Mesendoderm (in vitro differentiated cells): ENCODE results near the gene ZC2HC1C.

Source experiments
- DNase-seq: peaks from one replicate; pipeline ENCODE4 v3.0.0; 2013
- H2AK5ac ChIP-seq: 2 replicates; pipeline ENCODE4 v1.6.1; 2013; ENCODE audit warnings: low read length, inconsistent platforms
- H2BK120ac ChIP-seq: 2 replicates; pipeline ENCODE4 v1.6.1; 2013; ENCODE audit warnings: low read depth, mild to moderate bottlenecking, low read length, moderate library complexity, mixed read lengths
- H2BK15ac ChIP-seq: replicated peaks from 2 replicates; pipeline ENCODE4 v1.6.1; 2013; ENCODE audit warnings: low read depth, mild to moderate bottlenecking, moderate library complexity
- H2BK5ac ChIP-seq: 2 replicates; pipeline ENCODE4 v1.6.1; 2013; ENCODE audit warnings: low read length, inconsistent platforms
- H3K18ac ChIP-seq: 2 replicates; pipeline ENCODE4 v1.6.1; 2013; ENCODE audit warnings: mild to moderate bottlenecking, low read length, mixed read lengths
- H3K23ac ChIP-seq: one replicate; pipeline ENCODE4 v1.6.1; 2013; ENCODE audit warnings: low read length
- H3K27ac ChIP-seq: 2 replicates; pipeline ENCODE4 v1.5.1; 2013; ENCODE audit warnings: low read depth, mild to moderate bottlenecking, inconsistent platforms, low read length, moderate library complexity
- H3K27me3 ChIP-seq: 2 replicates; pipeline ENCODE4 v1.6.1; 2013; ENCODE audit warnings: low read length, control low read depth, mild to moderate bottlenecking, inconsistent platforms; ENCODE audit not compliant: insufficient read depth, poor library complexity
- H3K36me3 ChIP-seq: 2 replicates; pipeline ENCODE4 v1.6.1; 2013; ENCODE audit warnings: low read length, inconsistent platforms; ENCODE audit not compliant: control insufficient read depth, insufficient read depth
- H3K4ac ChIP-seq: one replicate; pipeline ENCODE4 v1.6.1; 2013; ENCODE audit warnings: low read depth, mild to moderate bottlenecking, low read length, moderate library complexity
- H3K4me1 ChIP-seq: 2 replicates; pipeline ENCODE4 v1.6.1; 2013; ENCODE audit warnings: low read depth, low read length, inconsistent platforms; ENCODE audit not compliant: control insufficient read depth
- H3K4me2 ChIP-seq: 2 replicates; pipeline ENCODE4 v1.6.1; 2013; ENCODE audit warnings: low read length
- H3K4me3 ChIP-seq: 2 replicates; pipeline ENCODE4 v1.5.1; 2013; ENCODE audit warnings: mild to moderate bottlenecking, low read length
- H3K56ac ChIP-seq: one replicate; pipeline ENCODE4 v1.6.1; 2013; ENCODE audit warnings: low read length
- H3K79me1 ChIP-seq: 2 replicates; pipeline ENCODE4 v1.6.1; 2013; ENCODE audit warnings: low read length, inconsistent platforms
- H3K79me2 ChIP-seq: 2 replicates; pipeline ENCODE4 v1.6.1; 2013; ENCODE audit warnings: mild to moderate bottlenecking, low read length; ENCODE audit not compliant: control insufficient read depth, insufficient read depth
- H3K9ac ChIP-seq: 2 replicates; pipeline ENCODE4 v1.6.1; 2013; ENCODE audit warnings: low read length, inconsistent platforms
- H4K5ac ChIP-seq: one replicate; pipeline ENCODE4 v1.6.1; 2013; ENCODE audit warnings: low read length
- H4K8ac ChIP-seq: one replicate; pipeline ENCODE4 v1.6.1; 2013; ENCODE audit warnings: low read depth, mild to moderate bottlenecking, control low read depth, low read length, moderate library complexity
- WGBS: extraction: QIAGEN DNeasy Blood & Tissue Kit; methylation state at CpG from one replicate; pipeline ENCODE4 v1.1.7; 2013; ENCODE audit warnings: low lambda C conversion rate, missing lambda C conversion rate; ENCODE audit not compliant: insufficient coverage; ENCODE audit errors: extremely low coverage; 5-methylcytosine and 5-hydroxymethylcytosine counted together

ZC2HC1C gene

DNA sequence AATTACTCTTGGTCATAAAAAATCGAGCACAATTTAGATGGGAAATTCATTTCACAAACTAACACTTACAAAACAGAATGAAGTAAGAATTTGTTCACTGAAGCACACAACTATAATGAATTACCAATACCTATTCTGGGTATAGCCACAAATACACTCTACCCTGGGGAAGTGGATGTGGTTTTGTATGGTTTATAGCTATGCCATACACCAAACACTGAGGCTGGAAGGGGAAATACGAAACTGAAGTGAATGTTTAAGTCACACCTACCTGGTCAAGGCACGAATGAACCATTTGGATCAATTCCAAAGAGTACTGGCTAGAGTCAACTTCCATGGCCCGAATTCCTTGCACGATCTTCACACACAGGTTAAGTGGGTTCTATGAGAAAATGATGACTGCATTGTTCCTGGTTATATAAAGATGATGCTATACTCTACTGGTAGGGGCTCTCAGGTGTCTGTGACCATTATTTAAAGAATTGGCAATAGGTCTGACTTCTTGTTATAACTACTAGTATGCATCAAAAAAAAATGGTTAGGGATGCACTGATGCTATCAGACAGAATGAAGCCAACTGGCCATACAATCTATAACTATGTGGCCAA is 44.6 kb downstream of the ZC2HC1C start:
- peaks cover 6% of the 10 kb centered on the region for H3K36me3 ChIP-seq

DNA sequence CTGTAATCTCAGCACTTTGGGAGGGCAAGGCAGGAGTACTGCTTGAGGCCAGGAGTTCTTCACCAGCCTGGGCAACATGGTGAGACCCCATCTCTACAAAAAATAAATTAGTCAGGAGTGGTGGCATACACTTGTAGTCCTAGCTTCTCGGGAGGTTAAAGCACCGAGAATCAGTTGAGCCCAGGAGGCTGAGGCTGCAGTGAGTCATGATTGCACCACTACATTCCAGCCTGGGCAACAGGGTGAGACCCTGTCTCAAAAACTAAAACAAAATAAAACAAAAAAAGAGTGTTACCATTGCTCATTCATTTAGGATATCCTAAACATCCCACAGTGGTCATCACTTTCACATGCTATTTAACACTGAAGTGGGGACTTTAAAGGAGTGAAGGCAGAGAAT is 49.6 kb downstream of the ZC2HC1C start:
- Histone ChIP-seq H3K36me3 (peaks cover under 1% of the 10 kb centered on the region), H3K4me1 (no peaks in the 10 kb centered on the region), H2AK5ac (no peak overlapping the region), H3K27me3 (no peaks in the 10 kb centered on the region), H2BK120ac (no peak overlapping the region), H2BK5ac (no peak overlapping the region), H3K79me1 (no peaks in the 10 kb centered on the region), H4K5ac (no peak overlapping the region), H3K4me3 (no peak overlapping the region), H4K8ac (no peak overlapping the region), H3K56ac (no peak overlapping the region), H3K79me2 (no peaks in the 10 kb centered on the region), H3K18ac (no peak overlapping the region), H2BK15ac (no peak overlapping the region), H3K4ac (no peak overlapping the region), H3K9ac (no peak overlapping the region), H3K27ac (no peak overlapping the region), H3K23ac (no peak overlapping the region), H3K4me2 (no peak overlapping the region)
- WGBS: no CpG with 5 or more reads among the region's 2 CpGs
- no peak for DNase-seq

More for the DNA sequence above, 44.6 kb downstream of the ZC2HC1C start:
- H3K4ac ChIP-seq: no peak overlapping the region
- WGBS: no CpG with 5 or more reads among the region's 5 CpGs
- no peak overlapping the region for H3K18ac ChIP-seq
- H3K4me2 ChIP-seq: no peak overlapping the region
- H3K4me1 ChIP-seq: no peaks in the 10 kb centered on the region
- no peak overlapping the region for H3K56ac ChIP-seq
- H3K27ac ChIP-seq: no peak overlapping the region
- H2BK15ac ChIP-seq: no peak overlapping the region
- no peak overlapping the region for H3K4me3 ChIP-seq
- DNase-seq: no peak
- H2BK5ac ChIP-seq: no peak overlapping the region
- H3K9ac ChIP-seq: no peak overlapping the region
- no peak overlapping the region for H4K5ac ChIP-seq
- no peak overlapping the region for H4K8ac ChIP-seq
- H3K23ac ChIP-seq: no peak overlapping the region
- H2BK120ac ChIP-seq: no peak overlapping the region
- H3K79me2 ChIP-seq: no peaks in the 10 kb centered on the region
- no peak overlapping the region for H2AK5ac ChIP-seq
- no peaks in the 10 kb centered on the region for H3K27me3 ChIP-seq
- H3K79me1 ChIP-seq: no peaks in the 10 kb centered on the region

DNA sequence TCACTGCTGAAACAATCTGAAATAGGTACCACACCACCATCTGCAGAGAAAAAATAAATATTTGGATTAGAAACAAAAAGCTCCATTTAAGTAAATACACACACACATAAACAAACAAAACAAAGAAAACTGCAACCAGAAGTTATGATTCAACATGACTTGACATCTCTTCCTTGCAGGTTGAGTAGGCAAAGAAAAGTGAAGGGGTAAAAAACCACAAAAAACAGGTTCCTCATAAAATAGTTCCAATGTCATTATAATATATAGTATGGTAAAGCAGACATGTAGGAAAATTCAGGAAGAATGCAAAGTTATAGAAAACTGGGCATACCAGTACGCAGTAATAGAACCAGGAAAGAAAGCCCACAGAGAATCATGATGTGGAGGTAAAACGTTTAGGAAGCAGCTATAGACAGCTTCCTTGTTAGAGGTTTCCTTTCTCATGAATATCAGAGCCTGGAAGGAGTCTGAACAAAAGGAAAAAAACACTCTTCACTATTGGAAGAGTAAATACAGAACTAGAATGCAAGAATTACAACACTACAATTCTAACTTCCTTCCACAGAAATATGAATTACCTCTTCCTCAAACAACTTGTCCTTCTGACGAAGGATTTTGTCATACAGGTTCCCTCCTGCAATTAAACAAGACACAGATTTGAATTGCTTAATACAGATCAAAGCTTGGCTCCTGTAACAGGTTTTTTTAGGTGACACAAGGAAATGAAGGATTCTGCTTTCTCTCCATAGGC is 51.3 kb downstream of the ZC2HC1C start:
- Histone ChIP-seq H3K4me3 (no peak overlapping the region), H2BK5ac (no peak overlapping the region), H3K9ac (no peak overlapping the region), H3K36me3 (no peaks in the 10 kb centered on the region), H3K27ac (no peak overlapping the region), H3K23ac (no peak overlapping the region), H4K8ac (no peak overlapping the region), H3K4me1 (no peaks in the 10 kb centered on the region), H2BK120ac (no peak overlapping the region), H3K4me2 (no peak overlapping the region), H2BK15ac (no peak overlapping the region), H3K4ac (no peak overlapping the region), H3K79me2 (no peaks in the 10 kb centered on the region), H4K5ac (no peak overlapping the region), H2AK5ac (no peak overlapping the region), H3K56ac (no peak overlapping the region), H3K18ac (no peak overlapping the region), H3K27me3 (no peaks in the 10 kb centered on the region), H3K79me1 (no peaks in the 10 kb centered on the region)
- WGBS: no CpG with 5 or more reads among the region's 3 CpGs
- no peak for DNase-seq

DNA sequence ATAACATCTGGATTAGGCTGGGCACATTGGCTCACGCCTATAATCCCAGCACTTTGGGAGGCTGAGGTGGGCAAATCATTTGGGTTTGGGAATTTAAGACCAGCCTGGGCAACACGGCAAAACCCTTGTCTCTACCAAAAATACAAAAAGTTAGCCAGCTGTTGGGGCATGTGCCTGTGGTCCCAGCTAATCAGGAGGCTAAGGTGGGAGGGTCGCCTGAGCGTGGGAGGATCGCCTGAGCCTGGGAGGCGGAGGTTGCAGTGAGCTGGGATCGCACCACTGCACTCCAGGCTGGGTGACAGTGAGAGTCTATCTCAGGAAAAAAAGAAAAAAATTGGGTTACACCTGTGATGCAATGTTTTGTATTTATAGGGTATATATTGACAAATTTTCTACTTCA is 52.1 kb downstream of the ZC2HC1C start:
- Histone ChIP-seq H2BK5ac (no peak overlapping the region), H3K27me3 (no peaks in the 10 kb centered on the region), H4K8ac (no peak overlapping the region), H3K23ac (no peak overlapping the region), H3K79me2 (no peaks in the 10 kb centered on the region), H3K4me1 (peaks cover 3% of the 10 kb centered on the region), H2BK120ac (no peak overlapping the region), H3K56ac (no peak overlapping the region), H4K5ac (no peak overlapping the region), H3K9ac (no peak overlapping the region), H3K27ac (no peak overlapping the region), H3K4me3 (no peak overlapping the region), H3K4me2 (no peak overlapping the region), H3K36me3 (no peaks in the 10 kb centered on the region), H3K79me1 (peaks cover 2% of the 10 kb centered on the region), H2BK15ac (no peak overlapping the region), H3K4ac (no peak overlapping the region), H3K18ac (no peak overlapping the region), H2AK5ac (no peak overlapping the region)
- no CpG with 5 or more reads among the region's 7 CpGs for WGBS
- no peak for DNase-seq

DNA sequence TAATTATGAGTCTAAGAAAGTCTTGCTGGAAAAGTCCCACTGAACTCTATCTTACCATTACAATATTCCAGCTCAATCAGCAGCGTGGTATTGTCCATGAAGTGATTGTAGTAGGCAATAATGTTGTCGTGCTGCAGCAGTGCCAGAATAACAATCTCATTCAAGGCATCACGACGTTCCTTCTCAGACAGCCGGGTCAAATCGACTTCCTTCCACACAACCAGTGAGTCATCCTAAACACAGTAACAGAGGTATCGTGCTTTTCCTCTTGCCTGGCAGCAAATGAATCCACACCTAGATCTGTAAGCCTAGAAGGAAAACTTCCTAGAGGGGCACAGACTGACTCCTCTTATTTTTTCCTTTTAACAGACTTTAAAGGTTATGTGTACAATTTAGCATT is 54.5 kb downstream of the ZC2HC1C start:
- Histone ChIP-seq H3K4me2 (no peak overlapping the region), H4K5ac (no peak overlapping the region), H4K8ac (no peak overlapping the region), H3K79me1 (peaks cover 2% of the 10 kb centered on the region), H2BK15ac (no peak overlapping the region), H3K23ac (no peak overlapping the region), H2BK120ac (no peak overlapping the region), H3K9ac (no peak overlapping the region), H3K36me3 (no peaks in the 10 kb centered on the region), H2AK5ac (no peak overlapping the region), H3K4ac (no peak overlapping the region), H3K4me1 (peaks cover 3% of the 10 kb centered on the region), H3K18ac (no peak overlapping the region), H3K27me3 (no peaks in the 10 kb centered on the region), H3K4me3 (no peak overlapping the region), H3K79me2 (no peaks in the 10 kb centered on the region), H3K56ac (no peak overlapping the region), H3K27ac (no peak overlapping the region), H2BK5ac (no peak overlapping the region)
- DNase-seq: peak; percentile 31
- no CpG with 5 or more reads among the region's 7 CpGs for WGBS
